ENCODE measurements around the gene HABP2.

Gene HABP2

GRCh38 chr10:113539789-113540188 lies 13.1 kb upstream of the HABP2 start:
- Mint-ChIP-seq H3K36me3 (no peaks in the 10 kb centered on the region), H3K27me3 (peaks cover 9% of the 10 kb centered on the region), H3K27ac (no peak overlapping the region), H3K9me3 (no peaks in the 10 kb centered on the region), H3K4me3 (no peak overlapping the region), H3K4me1 (no peaks in the 10 kb centered on the region)
- ATAC-seq = no peak

- H3K27me3 Mint-ChIP-seq = peaks cover 9% of the 10 kb centered on the region
- H3K4me3 Mint-ChIP-seq = no peak overlapping the region
- ATAC-seq = peak; percentile 28
- no peaks in the 10 kb centered on the region for H3K9me3 Mint-ChIP-seq
- H3K36me3 Mint-ChIP-seq = no peaks in the 10 kb centered on the region
- no peak overlapping the region for H3K27ac Mint-ChIP-seq
- no peaks in the 10 kb centered on the region for H3K4me1 Mint-ChIP-seq
Observed at GRCh38 chr10:113540845-113541548, 11.9 kb upstream of the HABP2 start.

- H3K4me1 Mint-ChIP-seq = no peaks in the 10 kb centered on the region
Observed at GRCh38 chr10:113541549-113541927, 11.3 kb upstream of the HABP2 start.

GRCh38 chr10:113543107-113543955 lies 9.5 kb upstream of the HABP2 start:
- Mint-ChIP-seq H3K4me3 (no peak overlapping the region), H3K36me3 (no peaks in the 10 kb centered on the region), H3K27me3 (no peaks in the 10 kb centered on the region), H3K4me1 (no peaks in the 10 kb centered on the region), H3K9me3 (no peaks in the 10 kb centered on the region), H3K27ac (no peak overlapping the region)
- no peak for ATAC-seq

More at GRCh38 chr10:113541549-113541927, 11.3 kb upstream of the HABP2 start:
- no peak overlapping the region for H3K4me3 Mint-ChIP-seq
- no peak overlapping the region for H3K27ac Mint-ChIP-seq
- no peaks in the 10 kb centered on the region for H3K9me3 Mint-ChIP-seq
- no peak for ATAC-seq
- H3K27me3 Mint-ChIP-seq = peaks cover 9% of the 10 kb centered on the region
- no peaks in the 10 kb centered on the region for H3K36me3 Mint-ChIP-seq

- Mint-ChIP-seq H3K9me3 (no peaks in the 10 kb centered on the region), H3K27me3 (no peaks in the 10 kb centered on the region), H3K4me3 (no peak overlapping the region), H3K36me3 (no peaks in the 10 kb centered on the region), H3K27ac (no peak overlapping the region), H3K4me1 (no peaks in the 10 kb centered on the region)
- no peak for ATAC-seq
Observed at GRCh38 chr10:113544392-113544791, 8.5 kb upstream of the HABP2 start.

- Mint-ChIP-seq H3K36me3 (no peaks in the 10 kb centered on the region), H3K4me1 (peaks cover 6% of the 10 kb centered on the region), H3K27ac (no peak overlapping the region), H3K27me3 (peaks cover 12% of the 10 kb centered on the region), H3K4me3 (no peak overlapping the region), H3K9me3 (no peaks in the 10 kb centered on the region)
- ATAC-seq = no peak
Observed at GRCh38 chr10:113547426-113547825, 5.4 kb upstream of the HABP2 start.

GRCh38 chr10:113549856-113550255 lies 3.0 kb upstream of the HABP2 start:
- peaks cover 6% of the 10 kb centered on the region for H3K4me1 Mint-ChIP-seq
- H3K9me3 Mint-ChIP-seq = no peaks in the 10 kb centered on the region
- no peaks in the 10 kb centered on the region for H3K36me3 Mint-ChIP-seq
- no peak overlapping the region for H3K4me3 Mint-ChIP-seq
- ATAC-seq = no peak
- H3K27ac Mint-ChIP-seq = no peak overlapping the region
- peaks cover 21% of the 10 kb centered on the region for H3K27me3 Mint-ChIP-seq

- no peak for ATAC-seq
- no peaks in the 10 kb centered on the region for H3K36me3 Mint-ChIP-seq
- no peak overlapping the region for H3K4me3 Mint-ChIP-seq
- no peaks in the 10 kb centered on the region for H3K9me3 Mint-ChIP-seq
- no peak overlapping the region for H3K27ac Mint-ChIP-seq
- peaks cover 21% of the 10 kb centered on the region for H3K27me3 Mint-ChIP-seq
- H3K4me1 Mint-ChIP-seq = peaks cover 6% of the 10 kb centered on the region
Observed at GRCh38 chr10:113550365-113550764, 2.5 kb upstream of the HABP2 start.

- no peaks in the 10 kb centered on the region for H3K9me3 Mint-ChIP-seq
- H3K4me1 Mint-ChIP-seq = peaks cover 6% of the 10 kb centered on the region
- H3K27ac Mint-ChIP-seq = no peak overlapping the region
- no peaks in the 10 kb centered on the region for H3K36me3 Mint-ChIP-seq
- peaks cover 24% of the 10 kb centered on the region for H3K27me3 Mint-ChIP-seq
- ATAC-seq = no peak
- no peak overlapping the region for H3K4me3 Mint-ChIP-seq
Observed at GRCh38 chr10:113552014-113552413, 839 bp upstream of the HABP2 start.

- no peaks in the 10 kb centered on the region for H3K36me3 Mint-ChIP-seq
- H3K27ac Mint-ChIP-seq = no peak overlapping the region
- H3K27me3 Mint-ChIP-seq = peaks cover 32% of the 10 kb centered on the region
- H3K4me1 Mint-ChIP-seq = peaks cover 6% of the 10 kb centered on the region
- H3K4me3 Mint-ChIP-seq = no peak overlapping the region
- no peak for ATAC-seq
- H3K9me3 Mint-ChIP-seq = no peaks in the 10 kb centered on the region
Observed at GRCh38 chr10:113553149-113553548, 296 bp downstream of the HABP2 start.

- H3K27me3 Mint-ChIP-seq = peaks cover 41% of the 10 kb centered on the region
- H3K4me1 Mint-ChIP-seq = peaks cover 6% of the 10 kb centered on the region
- no peak overlapping the region for H3K27ac Mint-ChIP-seq
- no peaks in the 10 kb centered on the region for H3K36me3 Mint-ChIP-seq
- no peak for ATAC-seq
- H3K4me3 Mint-ChIP-seq = no peak overlapping the region
- no peaks in the 10 kb centered on the region for H3K9me3 Mint-ChIP-seq
Observed at GRCh38 chr10:113554214-113554613, 1.4 kb downstream of the HABP2 start.

- Mint-ChIP-seq H3K27me3 (peaks cover 51% of the 10 kb centered on the region), H3K27ac (no peak overlapping the region), H3K4me1 (peaks cover 6% of the 10 kb centered on the region), H3K36me3 (no peaks in the 10 kb centered on the region), H3K9me3 (no peaks in the 10 kb centered on the region), H3K4me3 (no peak overlapping the region)
- ATAC-seq = no peak
Observed at GRCh38 chr10:113555245-113555644, 2.4 kb downstream of the HABP2 start.

- peaks cover 50% of the 10 kb centered on the region for H3K27me3 Mint-ChIP-seq
- peaks cover 3% of the 10 kb centered on the region for H3K4me1 Mint-ChIP-seq
- no peaks in the 10 kb centered on the region for H3K9me3 Mint-ChIP-seq
- no peak overlapping the region for H3K4me3 Mint-ChIP-seq
- ATAC-seq = no peak
- no peaks in the 10 kb centered on the region for H3K36me3 Mint-ChIP-seq
- H3K27ac Mint-ChIP-seq = no peak overlapping the region
Observed at GRCh38 chr10:113555751-113556150, 2.9 kb downstream of the HABP2 start.

GRCh38 chr10:113557424-113557862 lies 4.6 kb downstream of the HABP2 start:
- Mint-ChIP-seq H3K27me3 (peaks cover 39% of the 10 kb centered on the region), H3K4me3 (no peak overlapping the region), H3K36me3 (no peaks in the 10 kb centered on the region), H3K4me1 (no peaks in the 10 kb centered on the region), H3K9me3 (no peaks in the 10 kb centered on the region), H3K27ac (no peak overlapping the region)
- ATAC-seq = no peak

- Mint-ChIP-seq H3K4me3 (no peak overlapping the region), H3K27ac (no peak overlapping the region), H3K27me3 (peaks cover 40% of the 10 kb centered on the region), H3K36me3 (no peaks in the 10 kb centered on the region), H3K9me3 (no peaks in the 10 kb centered on the region), H3K4me1 (no peaks in the 10 kb centered on the region)
- no peak for ATAC-seq
Observed at GRCh38 chr10:113557903-113558321, 5.1 kb downstream of the HABP2 start.

GRCh38 chr10:113560071-113560470 lies 7.2 kb downstream of the HABP2 start:
- Mint-ChIP-seq H3K9me3 (no peaks in the 10 kb centered on the region), H3K4me3 (no peak overlapping the region), H3K36me3 (no peaks in the 10 kb centered on the region), H3K4me1 (peaks cover 6% of the 10 kb centered on the region), H3K27me3 (peaks cover 41% of the 10 kb centered on the region), H3K27ac (no peak overlapping the region)
- ATAC-seq = no peak
